G401 (cell line): ENCODE measurements around the gene HECTD1. TPM values are rescaled to one million over a fixed set of nuclear protein-coding genes. Genes with fewer than 3 reads are reported as not detected.

ENCODE experiments used
- DNase-seq: peaks from one replicate; pipeline ENCODE4 v3.0.0-alpha.2; 2015; ENCODE audit warnings: low spot score
- in situ Hi-C: cut with HindIII; loops from 2 replicates; pipeline ENCODE4 v1.10.0; 2016; ENCODE audit warnings: low sequenced_read_pairs, mixed read lengths
- total RNA-seq: library from RNA; depleted of rRNA; stranded (reverse); fragments of >200 nt; shearing (Covaris generic); gene quantifications from 2 replicates; pipeline ENCODE4 v1.2.3, GENCODE V29; 2014

HECTD1 gene
- total RNA-seq, 1 experiment from 2014 or later, result 77.8 TPM

DNA sequence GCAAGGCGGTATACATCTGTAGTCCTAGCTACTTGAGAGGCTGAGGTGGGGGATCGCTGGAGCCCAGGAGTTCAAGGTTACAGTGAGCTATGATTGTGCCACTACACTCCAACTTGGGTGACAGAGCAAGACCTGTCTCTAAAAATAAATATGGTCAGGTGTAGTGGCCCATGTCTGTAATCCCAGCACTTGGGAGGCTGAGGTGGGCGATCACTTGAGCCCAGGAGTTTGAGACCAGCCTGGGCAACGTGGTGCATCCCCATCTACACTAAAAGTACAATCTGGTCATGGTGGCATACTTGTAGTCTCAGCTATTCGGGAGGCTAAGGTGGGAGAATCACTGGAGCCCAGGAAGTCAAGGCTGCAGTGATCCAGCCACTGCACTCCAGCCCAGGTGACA, 40.6 kb downstream of the HECTD1 start:
- DNase-seq, result no peak
- in situ Hi-C loops, result no loop called here

DNA sequence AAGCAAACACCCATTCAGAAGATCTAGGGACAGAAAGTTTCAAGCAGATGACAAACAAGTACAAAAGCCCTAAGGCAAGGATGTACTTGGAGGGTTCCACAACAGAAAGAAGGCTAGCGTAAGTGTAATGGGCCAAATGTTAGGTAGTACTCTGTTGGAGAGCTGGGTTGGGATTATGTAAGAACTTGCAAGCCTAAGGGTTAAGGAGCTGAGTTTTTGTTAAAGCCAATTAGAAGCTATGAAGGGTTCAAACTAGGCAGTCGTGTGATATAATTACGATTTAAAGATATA, 41.4 kb downstream of the HECTD1 start:
- in situ Hi-C loops, result no loop called here
- no peak for DNase-seq

DNA sequence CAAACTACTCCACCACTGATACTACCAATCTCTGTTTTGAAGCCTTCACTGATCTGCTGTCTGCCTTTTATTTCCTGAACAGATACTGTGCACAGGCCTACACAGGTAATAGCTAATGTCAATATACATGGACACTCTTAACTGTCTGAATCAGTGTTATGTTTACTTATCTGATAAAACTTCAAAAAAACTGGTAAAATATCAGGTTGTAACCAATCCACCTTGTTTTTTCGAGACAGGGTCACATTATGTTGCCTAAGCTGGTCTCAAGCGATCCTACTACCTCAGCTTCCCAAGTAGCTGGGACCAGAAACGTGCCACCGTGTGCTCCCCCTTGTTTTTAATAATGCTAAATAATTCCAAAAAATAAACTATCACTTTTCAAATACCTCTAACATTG, 43.5 kb downstream of the HECTD1 start:
- DNase-seq, result no peak
- in situ Hi-C loops, result no loop called here

DNA sequence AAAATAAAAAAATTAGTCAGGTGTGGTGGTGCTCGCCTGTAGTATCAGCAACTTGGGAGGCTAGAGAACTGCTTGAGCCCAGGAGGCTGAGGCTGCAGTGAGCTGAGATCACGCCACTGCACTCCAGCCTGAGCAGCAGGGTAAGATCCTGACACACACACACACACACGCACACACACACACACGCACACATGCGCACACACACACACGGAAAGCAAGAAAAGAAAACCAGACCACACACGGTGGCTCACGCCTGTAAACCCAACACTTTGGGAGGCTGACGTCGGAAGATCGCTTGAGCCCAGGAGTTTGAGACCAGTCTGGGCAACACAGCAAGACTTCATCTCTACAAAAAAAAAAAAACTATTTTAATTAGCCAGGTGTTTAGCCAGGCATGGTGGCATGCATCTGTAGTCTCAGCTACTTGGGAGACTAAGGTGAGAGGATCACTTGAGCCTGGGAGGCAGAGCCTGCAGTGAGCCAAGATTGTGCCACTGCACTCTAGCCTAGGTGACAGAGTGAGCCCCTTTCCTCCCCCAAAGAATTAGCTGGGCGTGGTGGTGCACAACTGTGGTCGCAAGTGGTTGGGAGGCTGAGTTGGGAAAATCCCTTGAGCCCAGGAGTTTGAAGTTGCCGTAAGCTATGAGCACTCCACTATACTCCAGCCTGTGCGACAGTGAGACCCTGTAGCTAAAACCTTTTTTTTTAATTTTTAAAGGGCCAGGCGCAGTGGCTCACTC, 44.5 kb downstream of the HECTD1 start:
- in situ Hi-C loops, result no loop called here
- no peak for DNase-seq

DNA sequence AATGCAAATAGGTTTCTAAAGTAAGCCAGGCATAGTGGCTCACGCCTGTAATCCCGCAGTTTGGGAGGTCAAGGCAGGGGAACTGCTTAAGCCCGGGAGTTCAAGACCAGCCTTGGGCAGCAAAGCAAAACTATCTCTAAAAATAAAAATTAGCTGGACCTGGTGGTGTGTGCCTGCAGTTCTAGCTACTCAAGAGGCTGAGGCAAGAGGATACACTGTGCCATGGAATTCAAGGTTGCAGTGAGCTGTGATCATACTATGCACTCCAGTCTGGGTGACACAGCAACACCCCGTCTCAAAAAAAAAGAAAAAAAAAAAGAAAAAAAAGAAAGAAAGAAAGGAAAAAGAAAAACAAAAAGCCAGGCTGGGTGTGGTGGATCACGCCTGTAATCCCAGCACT, 46.3 kb downstream of the HECTD1 start:
- no peak for DNase-seq
- in situ Hi-C loops, result no loop called here

DNA sequence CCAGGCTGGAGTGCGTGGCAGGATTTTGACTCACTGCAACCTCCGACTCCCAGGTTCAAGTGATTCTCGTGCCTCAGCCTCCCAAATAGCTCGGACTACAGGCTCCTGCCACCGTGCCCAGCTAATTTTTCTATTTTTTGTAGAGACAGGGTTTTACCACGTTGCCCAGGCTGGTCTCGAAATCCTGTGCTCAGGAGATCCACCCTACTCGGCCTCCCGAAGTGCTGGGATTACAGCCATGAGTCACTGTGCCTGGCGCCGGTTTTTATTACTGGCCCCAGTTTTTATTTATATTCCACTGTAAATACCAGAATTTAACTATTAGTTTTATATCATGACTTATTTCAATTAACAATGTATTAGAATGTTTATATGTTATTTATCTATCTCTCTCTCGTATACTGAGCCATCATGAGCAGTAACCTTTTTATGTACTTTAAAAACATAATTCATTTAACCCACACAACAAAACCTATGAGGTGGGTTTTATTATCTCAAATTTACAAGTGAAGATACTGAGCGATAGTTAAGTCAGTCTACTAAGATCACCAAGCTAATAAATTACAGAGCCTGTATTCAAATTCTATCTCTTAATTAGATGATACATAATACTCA, 47.8 kb downstream of the HECTD1 start:
- DNase-seq, result no peak
- in situ Hi-C loops, result no loop called here

DNA sequence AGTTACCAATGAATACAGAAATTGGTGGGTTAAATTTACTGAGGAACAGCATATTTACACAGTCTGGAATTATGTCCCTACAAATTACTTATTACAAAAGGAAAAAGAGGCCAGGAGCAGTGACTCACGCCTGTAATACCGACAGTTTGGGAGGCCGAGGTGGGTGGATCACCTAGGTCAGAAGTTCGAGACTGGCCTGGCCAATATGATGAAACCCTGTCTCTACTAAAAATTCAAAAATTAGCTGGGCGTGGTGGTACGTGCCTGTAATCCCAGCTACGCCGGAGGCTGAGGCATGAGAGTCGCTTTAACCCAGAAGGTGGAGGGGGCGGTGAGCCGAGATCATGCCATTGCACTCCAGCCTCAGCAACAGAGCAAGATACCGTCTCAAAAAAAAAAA, 52.6 kb downstream of the HECTD1 start:
- in situ Hi-C loops, result no loop called here
- no peak for DNase-seq

DNA sequence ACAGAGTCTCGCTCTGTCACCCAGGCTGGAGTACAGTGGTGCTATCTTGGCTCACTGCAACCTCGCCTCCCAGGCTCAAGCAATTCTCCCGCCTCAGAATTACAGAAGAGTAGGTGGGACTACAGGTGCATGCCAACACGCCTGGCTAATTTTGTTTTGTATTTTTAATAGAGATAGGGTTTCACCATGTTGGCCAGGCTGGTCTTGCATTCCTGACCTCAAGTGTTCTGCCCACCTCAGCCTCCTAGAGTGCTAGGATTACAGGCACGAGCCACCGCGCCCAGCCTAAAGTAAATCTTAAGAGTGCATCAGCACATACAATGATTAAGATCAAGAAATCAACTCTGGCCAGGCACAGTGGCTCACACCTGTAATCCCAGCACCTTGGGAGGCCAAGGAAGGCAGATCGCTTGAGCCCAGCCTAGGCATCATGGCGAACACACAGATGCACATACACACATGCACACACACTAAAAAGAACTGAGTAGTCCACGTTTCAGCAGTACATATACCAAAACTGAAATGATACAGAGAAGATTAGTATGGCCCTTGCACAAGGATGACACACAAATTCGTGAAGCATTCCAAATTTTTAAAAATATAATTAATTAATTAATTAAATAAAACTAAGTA, 65.0 kb downstream of the HECTD1 start:
- in situ Hi-C loops, result no loop called here
- DNase-seq, result no peak

DNA sequence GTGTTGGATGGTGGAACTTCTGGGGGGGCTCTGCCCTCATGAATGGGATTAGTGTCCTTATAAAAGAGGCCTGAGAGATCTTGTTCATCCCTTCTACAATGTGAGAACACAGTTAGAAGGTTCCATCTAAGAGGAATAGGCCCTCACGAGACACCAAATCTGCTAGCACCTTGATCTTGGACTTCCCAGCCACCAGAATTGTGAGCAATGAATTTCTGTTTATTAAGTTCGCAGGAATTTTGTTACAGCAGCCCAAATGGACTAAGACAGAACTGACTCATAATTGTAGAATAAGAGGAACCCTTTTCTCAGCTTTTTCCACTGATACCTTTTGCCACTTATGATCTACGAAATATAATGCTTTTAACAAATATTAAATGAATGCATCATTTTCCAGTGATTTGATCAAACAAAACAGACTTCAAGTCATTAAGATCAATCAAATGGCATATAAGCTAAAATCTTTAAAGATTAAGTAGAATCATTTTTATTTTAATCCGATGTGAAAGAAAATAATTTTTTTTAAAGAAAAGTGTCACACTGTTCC, 68.2 kb downstream of the HECTD1 start:
- no peak for DNase-seq
- in situ Hi-C loops, result no loop called here

DNA sequence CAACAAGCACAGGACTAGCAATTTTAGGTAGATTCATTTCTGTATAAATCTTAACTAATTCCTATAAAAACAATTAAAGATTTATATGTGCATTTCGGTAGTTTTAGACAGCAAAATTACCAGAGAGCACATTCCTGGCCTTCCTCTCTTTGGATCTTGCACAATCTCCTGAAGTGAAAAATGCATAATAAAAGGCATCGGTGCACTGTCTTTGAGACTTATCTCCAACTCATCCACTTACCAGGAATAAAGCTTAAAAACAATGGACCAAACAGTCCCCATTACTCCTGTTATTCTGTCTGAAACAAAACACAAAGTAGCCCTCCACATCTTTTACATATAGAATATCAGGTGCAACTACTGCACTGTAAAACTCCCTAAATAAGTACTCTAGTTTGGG, 69.3 kb downstream of the HECTD1 start:
- in situ Hi-C loops, result no loop called here
- no peak for DNase-seq

DNA sequence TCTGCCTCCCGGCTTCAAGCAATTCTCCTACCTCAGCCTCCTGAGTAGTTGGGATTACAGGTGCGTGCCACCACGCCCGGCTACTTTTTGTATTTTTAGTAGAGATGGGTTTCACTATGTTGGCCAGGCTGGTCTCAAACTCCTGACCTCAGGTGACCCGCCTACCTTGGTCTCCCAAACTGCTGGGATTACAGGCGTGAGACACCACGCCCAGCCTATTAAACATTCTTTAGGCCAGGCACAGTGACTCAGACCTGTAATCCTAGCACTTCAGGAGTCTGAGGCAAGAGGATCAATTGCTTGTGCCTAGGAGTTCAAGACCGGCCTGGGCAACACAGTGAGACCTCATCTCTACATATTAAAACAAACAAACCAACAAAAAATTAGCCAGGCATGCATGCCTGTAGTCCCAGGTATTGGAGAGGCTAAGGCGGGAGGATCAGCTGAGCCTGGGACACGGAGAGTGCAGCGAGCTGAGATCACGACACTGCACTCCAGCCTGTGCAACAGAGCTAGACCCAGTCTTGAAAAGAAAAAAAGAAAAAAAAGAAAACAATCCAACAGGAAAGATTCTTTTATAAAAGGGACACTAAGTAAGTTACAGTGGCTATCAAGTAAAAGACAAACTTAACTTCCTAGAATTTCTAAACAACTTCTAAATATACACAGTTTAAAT, 70.2 kb downstream of the HECTD1 start:
- DNase-seq, result no peak
- in situ Hi-C loops, result no loop called here

DNA sequence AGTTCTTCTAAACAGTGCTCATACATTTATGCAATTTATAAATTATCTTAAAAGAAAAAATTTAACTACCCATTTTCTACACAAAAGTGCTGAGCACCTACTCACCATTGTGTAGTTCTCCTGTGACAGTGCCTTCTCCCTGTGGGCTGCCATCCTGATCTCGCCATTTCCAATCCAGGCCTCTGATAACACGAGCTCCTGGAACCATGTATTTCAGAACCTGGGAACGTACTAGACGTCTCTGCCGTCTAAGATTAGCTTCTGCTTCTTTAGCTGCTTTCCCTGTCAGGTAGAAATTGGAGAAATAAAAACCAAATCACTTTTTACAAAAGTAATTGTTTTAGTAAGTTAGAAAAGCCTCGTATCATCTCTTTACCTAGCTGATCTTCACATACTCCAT, 74.5 kb downstream of the HECTD1 start:
- in situ Hi-C loops, result no loop called here
- DNase-seq, result no peak

DNA sequence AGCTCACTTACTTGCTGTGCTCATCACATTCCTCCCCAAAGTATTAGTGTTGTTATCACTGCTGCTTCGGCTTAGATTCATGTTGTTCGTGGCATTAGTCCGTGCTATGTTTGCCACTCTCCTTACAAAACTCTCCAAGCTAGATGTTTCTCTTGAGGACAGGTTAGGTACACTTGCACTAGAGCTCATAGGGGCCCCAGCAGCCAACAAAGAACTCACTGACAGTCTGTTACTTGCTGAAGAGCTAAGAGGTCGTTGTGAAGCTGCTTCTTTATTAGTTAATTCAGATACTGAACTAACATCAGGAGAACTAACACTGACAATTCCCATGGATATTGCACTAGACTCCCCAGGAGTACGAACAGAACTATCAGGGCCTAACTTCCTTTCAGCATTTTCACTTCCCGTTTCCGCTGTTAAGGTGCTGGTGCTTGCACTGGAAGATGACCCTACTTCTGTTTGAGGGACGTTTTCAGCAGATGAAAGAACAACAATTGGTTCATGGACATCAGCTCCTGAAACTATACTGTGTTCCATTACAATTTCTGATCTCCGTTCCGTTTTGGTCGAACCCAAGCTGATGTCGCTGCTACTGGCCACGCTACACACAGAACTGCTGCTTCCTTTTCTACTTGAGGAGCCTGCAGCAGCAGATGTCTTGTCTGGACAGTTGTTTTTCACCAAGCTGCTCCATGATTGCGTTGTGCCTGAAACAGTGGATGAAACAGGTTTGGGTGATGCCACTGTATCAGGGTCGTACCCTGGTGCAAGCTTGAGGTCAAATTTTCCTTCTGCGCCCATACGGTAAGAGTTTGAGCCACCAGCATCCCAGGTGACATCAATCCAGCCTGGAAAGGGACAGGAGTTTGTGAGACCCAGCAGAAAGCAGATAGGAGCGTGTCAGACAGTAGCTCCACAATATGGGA, 78.7 kb downstream of the HECTD1 start:
- in situ Hi-C loops, result no loop called here
- DNase-seq, result no peak

DNA sequence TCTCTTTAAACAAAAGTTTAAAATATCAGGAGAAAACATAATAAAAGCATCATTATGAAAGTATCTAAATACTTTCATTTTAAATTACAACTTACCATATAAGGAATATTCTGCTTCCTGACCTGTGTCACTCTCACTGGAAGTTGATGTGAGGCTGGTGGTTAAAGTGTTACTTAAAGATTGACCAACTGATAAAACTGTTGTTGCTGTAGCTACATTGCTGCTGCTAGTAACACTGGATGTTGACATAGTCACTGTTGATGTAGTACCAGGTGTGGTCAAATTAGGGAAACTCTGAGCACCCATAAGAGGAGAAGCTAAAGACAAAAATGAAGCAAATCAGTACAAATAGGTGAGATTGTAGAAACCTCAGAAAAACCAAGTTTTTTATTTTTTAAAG, 79.9 kb downstream of the HECTD1 start:
- DNase-seq, result no peak
- in situ Hi-C loops, result no loop called here

DNA sequence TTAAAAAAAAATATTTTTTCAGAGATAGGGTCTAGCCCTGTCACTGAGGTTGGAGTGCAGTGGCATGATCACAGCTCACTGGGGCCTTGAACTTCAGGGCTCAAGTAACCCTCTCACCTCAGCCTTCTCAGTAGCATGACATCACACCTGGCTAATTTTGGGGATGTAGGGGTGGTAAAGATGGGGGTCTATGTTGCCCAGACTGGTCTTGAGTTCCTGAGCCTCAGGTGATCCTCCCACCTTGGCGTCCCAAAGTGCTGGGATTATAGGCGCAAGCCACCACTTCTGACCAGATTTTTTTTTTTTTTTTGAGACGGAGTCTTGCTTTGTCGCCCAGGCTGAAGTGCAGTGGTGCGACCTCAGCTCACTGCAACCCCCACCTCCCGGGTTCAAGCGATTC, 80.9 kb downstream of the HECTD1 start:
- DNase-seq, result no peak
- in situ Hi-C loops, result no loop called here

DNA sequence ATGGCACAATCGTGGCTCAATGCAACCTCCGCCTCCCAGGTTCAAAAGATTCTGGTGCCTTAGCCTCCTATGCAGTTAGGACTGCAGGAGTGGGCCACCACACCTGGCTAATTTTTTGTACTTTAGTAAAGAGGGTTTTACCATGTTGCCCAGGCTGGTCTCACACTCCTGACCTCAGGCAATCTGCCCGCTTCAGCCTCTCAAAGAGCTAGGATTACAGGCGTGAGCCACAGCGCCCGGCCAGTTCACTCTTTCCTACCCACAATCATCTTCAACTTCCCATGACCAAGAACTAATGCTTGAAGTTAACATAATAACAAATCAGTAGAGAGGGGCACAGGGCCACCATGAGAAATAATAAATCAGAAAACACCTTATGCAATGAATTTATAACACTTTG, 82.4 kb downstream of the HECTD1 start:
- no peak for DNase-seq

DNA sequence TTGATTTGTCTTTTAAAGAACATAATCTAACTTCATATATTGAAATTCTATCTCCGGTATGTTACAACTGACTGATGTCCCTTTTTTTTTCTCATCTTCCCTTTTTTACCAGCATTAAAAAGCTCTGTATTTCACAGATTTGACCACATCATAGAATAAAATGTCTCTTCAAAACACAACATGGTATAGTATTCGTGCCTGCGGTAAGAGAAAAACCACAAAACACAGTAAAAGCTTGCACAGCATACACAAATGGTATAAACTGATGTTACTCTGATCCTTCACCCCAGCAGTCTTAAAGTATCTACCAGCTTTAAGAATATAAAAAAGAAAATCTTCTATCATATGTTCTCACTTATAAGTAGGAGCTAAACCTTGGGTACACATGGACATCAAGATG, 83.4 kb downstream of the HECTD1 start:
- no peak for DNase-seq
- in situ Hi-C loops, result no loop called here

More for the DNA sequence above, 82.4 kb downstream of the HECTD1 start:
- in situ Hi-C loops, result no loop called here

DNA sequence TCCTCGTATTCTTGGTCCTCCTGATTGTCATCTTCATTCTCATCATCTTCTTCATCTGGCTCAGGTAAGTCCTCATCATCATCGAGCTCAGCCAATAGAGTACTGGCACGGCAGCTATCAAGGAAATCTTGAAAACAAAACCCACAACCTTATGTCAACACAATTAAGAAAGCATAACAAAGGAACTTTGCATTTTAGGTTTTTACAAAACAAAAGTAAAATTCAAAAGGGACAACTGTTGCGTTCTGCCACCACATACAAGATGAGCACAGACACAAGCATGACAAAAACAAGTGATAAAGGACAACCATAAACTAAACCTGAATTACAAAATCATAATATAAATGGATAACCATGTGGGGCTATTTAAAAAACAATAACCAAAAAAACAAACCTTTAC, 84.7 kb downstream of the HECTD1 start:
- no peak for DNase-seq
- in situ Hi-C loops, result no loop called here

DNA sequence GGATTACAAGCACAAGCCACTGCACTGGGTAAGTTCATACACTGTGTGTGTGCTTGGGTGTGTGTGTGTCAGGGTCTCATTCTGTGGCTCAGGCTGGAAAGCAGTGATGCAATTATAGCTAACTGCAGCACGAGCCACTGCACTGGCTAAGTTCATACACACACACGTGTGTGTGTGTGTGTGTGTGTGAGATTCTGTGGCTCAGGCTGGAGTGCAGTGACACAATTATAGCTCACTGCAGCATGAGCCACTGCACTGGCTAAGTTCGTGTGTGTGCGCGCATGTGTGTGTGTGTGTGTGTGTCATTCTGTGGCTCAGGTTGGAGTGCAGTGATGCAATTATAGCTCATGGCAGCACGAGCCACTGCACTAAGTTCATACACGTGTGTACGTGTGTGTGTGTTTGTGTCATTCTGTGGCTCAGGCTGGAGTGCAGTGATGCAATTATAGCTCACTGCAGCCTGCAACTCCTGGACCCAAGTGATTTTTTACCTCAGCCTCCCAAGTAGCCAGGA, 85.4 kb downstream of the HECTD1 start:
- no peak for DNase-seq
- in situ Hi-C loops, result no loop called here
